Measurements from ENCODE around the gene CDIP1.

The CDIP1 gene

GRCh38 chr16:4537376-4538343 is 913 bp downstream of the CDIP1 start:
- DNase-seq: no peak

GRCh38 chr16:4536391-4537106 is 2.0 kb downstream of the CDIP1 start:
- no peak for DNase-seq

- DNase-seq: no peak
Measured at GRCh38 chr16:4535627-4536108, 2.9 kb downstream of the CDIP1 start.

- DNase-seq: no peak
Measured at GRCh38 chr16:4534151-4534790, 4.3 kb downstream of the CDIP1 start.

- DNase-seq: no peak
Measured at GRCh38 chr16:4533490-4533889, 5.1 kb downstream of the CDIP1 start.

GRCh38 chr16:4532238-4532637 is 6.3 kb downstream of the CDIP1 start:
- no peak for DNase-seq

- DNase-seq: no peak
Measured at GRCh38 chr16:4531811-4532210, 6.8 kb downstream of the CDIP1 start.

GRCh38 chr16:4529085-4530060 is 9.2 kb downstream of the CDIP1 start:
- no peak for DNase-seq

- no peak for DNase-seq
Measured at GRCh38 chr16:4525634-4526277, 12.8 kb downstream of the CDIP1 start.

- DNase-seq: no peak
Measured at GRCh38 chr16:4525069-4525468, 13.5 kb downstream of the CDIP1 start.

- no peak for DNase-seq
Measured at GRCh38 chr16:4524571-4524970, 14.0 kb downstream of the CDIP1 start.

- no peak for DNase-seq
Measured at GRCh38 chr16:4523686-4524085, 14.9 kb downstream of the CDIP1 start.

- no peak for DNase-seq
Measured at GRCh38 chr16:4522051-4522581, 16.5 kb downstream of the CDIP1 start.

- no peak for DNase-seq
Measured at GRCh38 chr16:4520913-4521312, 17.7 kb downstream of the CDIP1 start.

- no peak for DNase-seq
Measured at GRCh38 chr16:4519274-4520058, 19.1 kb downstream of the CDIP1 start.

GRCh38 chr16:4517812-4518680 is 20.5 kb downstream of the CDIP1 start:
- DNase-seq: no peak

- DNase-seq: no peak
Measured at GRCh38 chr16:4515611-4516233, 22.9 kb downstream of the CDIP1 start.

GRCh38 chr16:4514606-4515005 is 24.0 kb downstream of the CDIP1 start:
- no peak for DNase-seq

GRCh38 chr16:4513881-4514280 is 24.7 kb downstream of the CDIP1 start:
- DNase-seq: no peak
